ENCODE results near the gene ZNF699. TPM values are rescaled to one million over a fixed set of nuclear protein-coding genes. Genes with fewer than 3 reads are reported as not detected.

ZNF699 gene
- polyA plus RNA-seq, 1 donor from 2014 or later = 21.7 TPM

GRCh38 chr19:9348671-9349070, 39.0 kb upstream of the ZNF699 start:
- Histone ChIP-seq H4K20me1 (ENCODE audit: insufficient read depth) (no peaks in the 10 kb centered on the region), H3K9ac (ENCODE audit: low read length) (no peak overlapping the region), H3K27me3 (ENCODE audit: insufficient read depth, low read depth, low read length) (no peaks in the 10 kb centered on the region), H3K4me2 (ENCODE audit: low read length) (no peak overlapping the region), H3F3A (ENCODE audit: insufficient read depth, low read length, poor library complexity, severe bottlenecking) (no peaks in the 10 kb centered on the region), H3K9me2 (ENCODE audit: insufficient read depth, low read length) (no peaks in the 10 kb centered on the region), H3K4me3 (ENCODE audit: low read length) (no peak overlapping the region), H3K36me3 (ENCODE audit: insufficient read depth, low read length) (peaks cover 26% of the 10 kb centered on the region), H2AFZ (ENCODE audit: low read depth, low read length) (no peak overlapping the region), H3K27ac (ENCODE audit: low read length) (no peak overlapping the region), H3K79me2 (replicated peaks; ENCODE audit: insufficient read depth, low read length) (no peaks in the 10 kb centered on the region), H3K9me3 (ENCODE audit: low read length) (peaks cover 36% of the 10 kb centered on the region)
- TF ChIP-seq RAD21 (conservative IDR thresholded peaks at IDR 0.05) (no peak), EZH2 (IDR thresholded peaks at IDR 0.05; ENCODE audit: borderline replicate concordance, insufficient read depth, low read length, poor library complexity, severe bottlenecking) (no peak), REST (IDR thresholded peaks at IDR 0.05; ENCODE audit: borderline replicate concordance) (no peak), EP300 (conservative IDR thresholded peaks at IDR 0.05; ENCODE audit: poor library complexity, severe bottlenecking) (no peak), MXI1 (conservative IDR thresholded peaks at IDR 0.05; ENCODE audit: poor library complexity, severe bottlenecking) (no peak), CTCF (IDR thresholded peaks at IDR 0.05; ENCODE audit: poor library complexity, severe bottlenecking) (no peak), POLR2AphosphoS5 (IDR thresholded peaks at IDR 0.05) (no peak), TAF1 (IDR thresholded peaks at IDR 0.05; ENCODE audit: low read depth) (no peak), SMC3 (conservative IDR thresholded peaks at IDR 0.05; ENCODE audit: poor library complexity) (no peak)

- H3F3A ChIP-seq (ENCODE audit: insufficient read depth, low read length, poor library complexity, severe bottlenecking) = no peaks in the 10 kb centered on the region
- H3K27me3 ChIP-seq (ENCODE audit: insufficient read depth, low read depth, low read length) = no peaks in the 10 kb centered on the region
- no peaks in the 10 kb centered on the region for H3K9me2 ChIP-seq (ENCODE audit: insufficient read depth, low read length)
- peaks cover 30% of the 10 kb centered on the region for H3K36me3 ChIP-seq (ENCODE audit: insufficient read depth, low read length)
- H3K79me2 ChIP-seq (replicated peaks; ENCODE audit: insufficient read depth, low read length) = no peaks in the 10 kb centered on the region
- H3K27ac ChIP-seq (ENCODE audit: low read length) = no peak overlapping the region
- H3K9ac ChIP-seq (ENCODE audit: low read length) = no peak overlapping the region
- TF ChIP-seq TAF1 (IDR thresholded peaks at IDR 0.05; ENCODE audit: low read depth) (no peak), EP300 (conservative IDR thresholded peaks at IDR 0.05; ENCODE audit: poor library complexity, severe bottlenecking) (no peak), RAD21 (conservative IDR thresholded peaks at IDR 0.05) (no peak), EZH2 (IDR thresholded peaks at IDR 0.05; ENCODE audit: borderline replicate concordance, insufficient read depth, low read length, poor library complexity, severe bottlenecking) (no peak), POLR2AphosphoS5 (IDR thresholded peaks at IDR 0.05) (no peak), MXI1 (conservative IDR thresholded peaks at IDR 0.05; ENCODE audit: poor library complexity, severe bottlenecking) (no peak), REST (IDR thresholded peaks at IDR 0.05; ENCODE audit: borderline replicate concordance) (no peak), CTCF (IDR thresholded peaks at IDR 0.05; ENCODE audit: poor library complexity, severe bottlenecking) (no peak), SMC3 (conservative IDR thresholded peaks at IDR 0.05; ENCODE audit: poor library complexity) (no peak)
- H3K9me3 ChIP-seq (ENCODE audit: low read length) = peaks cover 39% of the 10 kb centered on the region
- no peak overlapping the region for H3K4me2 ChIP-seq (ENCODE audit: low read length)
- no peak overlapping the region for H2AFZ ChIP-seq (ENCODE audit: low read depth, low read length)
- H3K4me3 ChIP-seq (ENCODE audit: low read length) = no peak overlapping the region
- H4K20me1 ChIP-seq (ENCODE audit: insufficient read depth) = no peaks in the 10 kb centered on the region
Measured at GRCh38 chr19:9348253-9348652, 38.6 kb upstream of the ZNF699 start.

All from neural cell (in vitro differentiated cells).